CD8-positive, alpha-beta memory T cell (primary cell): ENCODE results near the gene PALM3. TPM values are rescaled to one million over a fixed set of nuclear protein-coding genes. Genes with fewer than 3 reads are reported as not detected.
"Not testable (repeated sequence)": the region's sequence is repeated elsewhere in the genome, so short reads cannot be mapped to it uniquely, and the experiment has no call there.

Experiments
- CTCF ChIA-PET: fragments of 350-600 bp; sonication (Branson Sonifier 250); formaldehyde crosslinking; loops from one replicate; lab custom pipeline; 2021; ENCODE audit warnings: antibody characterized with exemption; lab: Charles Lee
- POLR2A ChIA-PET: fragments of 350-600 bp; sonication (Branson Sonifier 250); formaldehyde crosslinking; loops from one replicate; lab custom pipeline; 2021; ENCODE audit warnings: antibody characterized with exemption; lab: Charles Lee
- DNase-seq, 5 donors: peaks; one replicate each; pipeline versions ENCODE4 v3.0.0 to v3.0.0-alpha.2; 2020 to 2022; ENCODE audit warnings: mixed read lengths in 1 of 5
- H3K27ac ChIP-seq: one replicate; pipeline ENCODE4 v1.7.0; 2013; ENCODE audit warnings: low read depth, mild to moderate bottlenecking, low read length, moderate library complexity
- H3K27me3 ChIP-seq: 2 replicates; pipeline ENCODE4 v1.7.0; 2013; ENCODE audit warnings: low read length, mild to moderate bottlenecking; ENCODE audit not compliant: insufficient read depth, poor library complexity, severe bottlenecking
- H3K36me3 ChIP-seq: 2 replicates; pipeline ENCODE4 v1.7.0; 2013; ENCODE audit warnings: mild to moderate bottlenecking, low read length, moderate library complexity; ENCODE audit not compliant: insufficient read depth
- H3K4me1 ChIP-seq: 2 replicates; pipeline ENCODE4 v1.7.0; 2013; ENCODE audit warnings: mild to moderate bottlenecking, low read length, moderate library complexity; ENCODE audit not compliant: insufficient read depth
- H3K4me3 ChIP-seq: 2 replicates; pipeline ENCODE4 v1.7.0; 2013; ENCODE audit warnings: mild to moderate bottlenecking, low read length
- H3K9me3 ChIP-seq: 2 replicates; pipeline ENCODE4 v1.7.0; 2013; ENCODE audit warnings: mild to moderate bottlenecking, low read length
- H3K27ac Mint-ChIP-seq, 8 donors: one replicate each; pipeline ENCODE4 v1.8.0; 2020 to 2021; ENCODE audit warnings: mixed read lengths in 8 of 8, mild to moderate bottlenecking in 6 of 8, inconsistent platforms in 3 of 8, moderate library complexity in 3 of 8
- H3K27me3 Mint-ChIP-seq, 2 donors: one replicate each; pipeline ENCODE4 v1.8.0; 2020 to 2021; ENCODE audit warnings: mixed read lengths in 2 of 2, mild to moderate bottlenecking in 1 of 2, moderate library complexity in 1 of 2
- H3K36me3 Mint-ChIP-seq, 3 donors: one replicate each; pipeline ENCODE4 v1.8.0; 2020 to 2021; ENCODE audit warnings: mixed read lengths in 3 of 3, inconsistent platforms in 1 of 3, mild to moderate bottlenecking in 1 of 3
- H3K4me1 Mint-ChIP-seq, 3 donors: one replicate each; pipeline ENCODE4 v1.8.0; 2020 to 2021; ENCODE audit warnings: mixed read lengths in 3 of 3, inconsistent platforms in 1 of 3, mild to moderate bottlenecking in 1 of 3
- H3K4me3 Mint-ChIP-seq, 7 donors: one replicate each; pipeline ENCODE4 v1.8.0; 2020 to 2021; ENCODE audit warnings: mixed read lengths in 7 of 7, mild to moderate bottlenecking in 6 of 7, moderate library complexity in 4 of 7, inconsistent platforms in 2 of 7
- H3K9me3 Mint-ChIP-seq, 5 donors: one replicate each; pipeline ENCODE4 v1.8.0; 2020 to 2022; ENCODE audit warnings: mixed read lengths in 5 of 5, mild to moderate bottlenecking in 3 of 5, moderate library complexity in 2 of 5, inconsistent platforms in 1 of 5
- polyA plus RNA-seq: library from polyadenylated mRNA; unstranded; fragments of 300-500 nt; fragmentation: Illumina TruSeq; gene quantifications from one replicate; pipeline ENCODE4 v1.2.3, GENCODE V29; 2021
- total RNA-seq, 2 experiments: library from RNA; stranded (reverse); gene quantifications; one replicate each; pipeline ENCODE4 v1.2.3, GENCODE V29; 2021

PALM3 gene
- total and polyA plus RNA-seq, 3 experiments from 2014 or later: not detected

DNA sequence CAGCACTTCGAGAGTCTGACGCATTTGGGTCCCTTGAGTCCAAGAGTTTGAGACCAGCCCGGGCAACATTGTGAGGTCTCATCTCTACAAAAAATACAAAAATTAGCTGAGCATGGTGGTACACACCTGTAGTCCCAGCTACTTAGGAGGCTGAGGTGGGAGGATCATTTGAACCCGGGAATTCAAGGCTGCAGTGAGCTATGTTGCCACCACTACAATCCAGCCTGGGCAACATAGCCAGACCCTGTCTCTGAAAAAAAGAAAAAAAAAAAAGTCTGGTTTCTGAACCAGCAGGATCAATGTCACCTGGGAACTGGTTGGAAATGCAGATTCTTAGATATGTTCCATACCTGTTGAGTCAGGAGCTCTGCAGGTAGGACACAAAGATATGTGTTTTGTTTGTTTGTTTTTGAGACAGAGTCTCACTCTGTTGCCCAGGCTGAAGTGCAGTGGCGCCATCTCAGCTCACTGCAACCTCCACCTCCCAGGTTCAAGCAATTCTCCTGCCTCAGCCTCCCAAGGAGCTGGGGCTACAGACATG is 35.2 kb downstream of the PALM3 start:
- not testable (repeated sequence) for H3K9me3 ChIP-seq, H3K4me3 ChIP-seq, H3K4me3 Mint-ChIP-seq, H3K36me3 ChIP-seq, H3K9me3 Mint-ChIP-seq, DNase-seq, H3K27ac Mint-ChIP-seq, H3K36me3 Mint-ChIP-seq, H3K27ac ChIP-seq, H3K27me3 ChIP-seq, H3K27me3 Mint-ChIP-seq
- ChIA-PET CTCF (interaction anchor here (0.8 kb wide), 1 partner anchor 124 kb away, joined by 3 read pairs; no protein-coding TSS in a partner anchor), POLR2A (interaction anchor here (1.8 kb wide), 1 partner anchor 20 kb away, joined by 6 read pairs; the partner anchor contains the start of gene RFX1)
- peaks cover 13% of the 10 kb centered on the region for H3K4me1 ChIP-seq
- H3K4me1 Mint-ChIP-seq: peaks cover 11 to 22% (median 17%) of the 10 kb centered on the region in 3 donors

- no peak overlapping the region for H3K4me3 ChIP-seq
- H3K4me1 ChIP-seq: no peaks in the 10 kb centered on the region
- DNase-seq: no peak
- ChIA-PET POLR2A (no interaction called here), CTCF (interaction anchor here (1.7 kb wide), 1 partner anchor 161 kb away, joined by 4 read pairs; no protein-coding TSS in a partner anchor)
- no peak overlapping the region for H3K4me3 Mint-ChIP-seq
- no peak overlapping the region for H3K27ac ChIP-seq
- H3K36me3 ChIP-seq: no peaks in the 10 kb centered on the region
- H3K27ac Mint-ChIP-seq: peak overlapping the region in 1 of 8 donors; percentile 47
- no peaks in the 10 kb centered on the region for H3K9me3 Mint-ChIP-seq
- no peaks in the 10 kb centered on the region for H3K27me3 Mint-ChIP-seq
- no peaks in the 10 kb centered on the region for H3K9me3 ChIP-seq
- no peaks in the 10 kb centered on the region for H3K27me3 ChIP-seq
- H3K4me1 Mint-ChIP-seq: peaks cover 0 to 6% (median 2%) of the 10 kb centered on the region in 3 donors
- H3K36me3 Mint-ChIP-seq: no peaks in the 10 kb centered on the region
Measured at GRCh38 chr19:14023404-14024235, 38.3 kb downstream of the PALM3 start.

DNA sequence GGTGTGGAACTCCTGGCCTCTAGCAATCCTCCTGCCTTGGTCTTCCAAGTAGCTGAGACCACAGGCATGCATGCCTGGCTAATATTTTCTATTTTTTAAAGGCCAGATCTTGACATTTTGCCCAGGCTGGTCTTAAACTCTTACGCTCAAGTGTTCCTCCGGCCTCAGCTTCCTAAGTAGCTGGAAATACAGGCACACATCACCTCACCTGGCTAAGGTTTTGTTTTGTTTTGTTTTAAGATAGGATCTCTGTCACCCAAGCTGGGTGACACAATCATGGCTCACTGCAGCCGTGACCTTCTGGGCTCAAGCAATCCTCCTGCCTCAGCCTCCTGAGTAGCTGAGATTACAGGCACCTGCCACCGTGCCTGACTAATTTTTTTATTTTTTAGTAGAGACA is 39.4 kb downstream of the PALM3 start:
- no peaks in the 10 kb centered on the region for H3K27me3 Mint-ChIP-seq
- H3K27ac Mint-ChIP-seq: no peak overlapping the region
- Histone ChIP-seq H3K36me3 (no peaks in the 10 kb centered on the region), H3K27me3 (no peaks in the 10 kb centered on the region), H3K4me1 (no peaks in the 10 kb centered on the region), H3K27ac (no peak overlapping the region), H3K9me3 (no peaks in the 10 kb centered on the region), H3K4me3 (no peak overlapping the region)
- no peak overlapping the region for H3K4me3 Mint-ChIP-seq
- CTCF ChIA-PET: interaction anchor here (0.8 to 1.9 kb wide), 3 partner anchors 10 to 160 kb away, joined by 3 to 8 read pairs (median 4); partner anchors contain the start of gene IL27RA
- H3K36me3 Mint-ChIP-seq: no peaks in the 10 kb centered on the region
- H3K9me3 Mint-ChIP-seq: no peaks in the 10 kb centered on the region
- POLR2A ChIA-PET: interaction anchor here (1.4 kb wide), 1 partner anchor 9 kb away, joined by 6 read pairs; the partner anchor contains the start of gene IL27RA
- no peak for DNase-seq
- H3K4me1 Mint-ChIP-seq: peaks cover 0 to 6% (median 2%) of the 10 kb centered on the region in 3 donors

GRCh38 chr19:14021474-14021873 is 40.4 kb downstream of the PALM3 start:
- no peaks in the 10 kb centered on the region for H3K9me3 ChIP-seq
- no peak overlapping the region for H3K4me3 ChIP-seq
- H3K27me3 ChIP-seq: no peaks in the 10 kb centered on the region
- no peak for DNase-seq
- H3K27ac ChIP-seq: no peak overlapping the region
- Mint-ChIP-seq H3K4me3 (no peak overlapping the region), H3K27ac (no peak overlapping the region), H3K27me3 (no peaks in the 10 kb centered on the region), H3K4me1 (peaks cover 0 to 6% (median 2%) of the 10 kb centered on the region in 3 donors), H3K36me3 (no peaks in the 10 kb centered on the region), H3K9me3 (no peaks in the 10 kb centered on the region)
- no peaks in the 10 kb centered on the region for H3K4me1 ChIP-seq
- ChIA-PET CTCF (interaction anchor here (1.3 to 1.9 kb wide), 2 partner anchors 11 to 27 kb away, joined by 4 to 8 read pairs; partner anchors contain the start of gene IL27RA), POLR2A (interaction anchor here (0.8 to 1.4 kb wide), 2 partner anchors 10 to 15 kb away, joined by 4 to 6 read pairs; partner anchors contain the start of gene IL27RA)
- H3K36me3 ChIP-seq: no peaks in the 10 kb centered on the region

DNA sequence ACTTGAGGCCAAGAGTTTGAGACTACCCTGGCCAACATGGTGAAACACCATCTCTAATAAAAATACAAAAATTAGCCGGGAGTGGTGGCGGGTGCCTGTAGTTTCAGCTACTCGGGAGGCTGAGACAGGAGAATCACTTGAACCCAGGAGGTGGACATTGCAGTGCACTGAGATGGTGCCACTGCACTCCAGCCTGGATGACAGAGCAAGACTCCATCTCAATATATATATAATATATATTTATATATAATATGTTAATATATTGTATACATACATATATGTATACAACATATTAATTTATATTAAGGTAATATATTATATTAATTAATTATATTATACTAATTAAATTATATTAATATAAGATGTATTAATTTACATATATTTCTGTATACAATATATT is 42.1 kb downstream of the PALM3 start:
- H3K4me1 Mint-ChIP-seq, H3K27me3 Mint-ChIP-seq: not testable (repeated sequence)

GRCh38 chr19:14019100-14019499 is 42.8 kb downstream of the PALM3 start:
- Histone ChIP-seq H3K9me3 (no peaks in the 10 kb centered on the region), H3K27me3 (no peaks in the 10 kb centered on the region), H3K27ac (no peak overlapping the region), H3K4me3 (no peak overlapping the region), H3K36me3 (no peaks in the 10 kb centered on the region), H3K4me1 (no peaks in the 10 kb centered on the region)
- Mint-ChIP-seq H3K27ac (no peak overlapping the region), H3K4me3 (no peak overlapping the region), H3K36me3 (no peaks in the 10 kb centered on the region), H3K27me3 (no peaks in the 10 kb centered on the region), H3K9me3 (no peaks in the 10 kb centered on the region), H3K4me1 (peaks cover 4 to 7% (median 4%) of the 10 kb centered on the region in 3 donors)
- CTCF ChIA-PET: interaction anchor here (1.3 to 1.8 kb wide), 2 partner anchors 12 to 13 kb away, joined by 3 to 6 read pairs; partner anchors contain the start of gene IL27RA
- POLR2A ChIA-PET: interaction anchor here (0.9 to 1.1 kb wide), 3 partner anchors 13 to 29 kb away, joined by 3 to 7 read pairs (median 4); partner anchors contain the start of genes IL27RA and RFX1
- DNase-seq: no peak

More for the DNA sequence above, 42.1 kb downstream of the PALM3 start:
- H3K27ac ChIP-seq, DNase-seq, H3K27me3 ChIP-seq, H3K4me3 ChIP-seq, H3K9me3 ChIP-seq, H3K4me3 Mint-ChIP-seq, H3K4me1 ChIP-seq, H3K36me3 ChIP-seq, H3K27ac Mint-ChIP-seq, POLR2A ChIA-PET, H3K36me3 Mint-ChIP-seq, H3K9me3 Mint-ChIP-seq: not testable (repeated sequence)
- CTCF ChIA-PET: interaction anchor here (1.3 to 1.8 kb wide), 2 partner anchors 12 kb away, joined by 3 to 6 read pairs; partner anchors contain the start of gene IL27RA

- no peaks in the 10 kb centered on the region for H3K9me3 ChIP-seq
- H3K27ac ChIP-seq: no peak overlapping the region
- H3K36me3 ChIP-seq: no peaks in the 10 kb centered on the region
- CTCF ChIA-PET: interaction anchor here (0.9 kb wide), 1 partner anchor 15 kb away, joined by 3 read pairs; no protein-coding TSS in a partner anchor
- no peaks in the 10 kb centered on the region for H3K4me1 ChIP-seq
- no peaks in the 10 kb centered on the region for H3K36me3 Mint-ChIP-seq
- H3K9me3 Mint-ChIP-seq: no peaks in the 10 kb centered on the region
- DNase-seq: no peak
- POLR2A ChIA-PET: no interaction called here
- H3K4me3 ChIP-seq: no peak overlapping the region
- H3K4me1 Mint-ChIP-seq: peaks cover 4% of the 10 kb centered on the region in 3 donors
- peak overlapping the region in 1 of 7 donors; percentile 6 for H3K4me3 Mint-ChIP-seq
- peaks cover 0 to 1% of the 10 kb centered on the region in 2 donors for H3K27me3 Mint-ChIP-seq
- H3K27me3 ChIP-seq: no peaks in the 10 kb centered on the region
- H3K27ac Mint-ChIP-seq: peak overlapping the region in 1 of 8 donors; percentile 10
Measured at GRCh38 chr19:14015524-14016035, 46.3 kb downstream of the PALM3 start.
